ENCODE results near the gene RC3H1.

The RC3H1 gene

GRCh38 chr1:174008979-174009378 lies 13.2 kb downstream of the RC3H1 start:
- ChIA-PET POLR2A (no interaction called here), CTCF (interaction anchor here (0.6 kb wide), 1 partner anchor 1901 kb away, joined by 7 read pairs; no protein-coding TSS in a partner anchor)
- no peak overlapping the region for H3K4me3 ChIP-seq (ENCODE audit: low read depth, low read length)
- H3K4me1 ChIP-seq (ENCODE audit: control insufficient read depth, insufficient read depth, low read length), result peaks cover 4% of the 10 kb centered on the region; the same call in 1 of the 2 replicates
- TF ChIP-seq PRDM4 (tag by site-specific recombination; IDR thresholded peaks at IDR 0.05), result no peak
- no peaks in the 10 kb centered on the region for H3K9me3 ChIP-seq (ENCODE audit: control insufficient read depth, insufficient read depth, low read depth, low read length)
- no peak overlapping the region for H3K27ac ChIP-seq (ENCODE audit: extremely low read depth, low read depth, low read length)
- peaks cover 0 to 6% of the 10 kb centered on the region in 2 experiments; a peak in 2 of 3 replicates for H3K36me3 ChIP-seq (ENCODE audit: control insufficient read depth in 2 of 2, insufficient read depth in 1 of 2, low read length in 2 of 2)

GRCh38 chr1:174008269-174008668 lies 13.9 kb downstream of the RC3H1 start:
- CTCF ChIA-PET, result interaction anchor here (0.6 kb wide), 1 partner anchor 1902 kb away, joined by 7 read pairs; no protein-coding TSS in a partner anchor
- no peak overlapping the region for H3K27ac ChIP-seq (ENCODE audit: extremely low read depth, low read depth, low read length)
- no peaks in the 10 kb centered on the region for H3K9me3 ChIP-seq (ENCODE audit: control insufficient read depth, insufficient read depth, low read depth, low read length)
- POLR2A ChIA-PET, result no interaction called here
- TF ChIP-seq ZNF830 (tag by site-specific recombination; IDR thresholded peaks at IDR 0.05; ENCODE audit: low read depth), result no peak
- no peak for TF ChIP-seq ZNF510 (tag by site-specific recombination; IDR thresholded peaks at IDR 0.05; ENCODE audit: insufficient replicate concordance)
- no peak for TF ChIP-seq ZNF175 (tag by site-specific recombination; IDR thresholded peaks at IDR 0.05)
- peak; percentile 14; the same call in 1 of the 2 replicates for TF ChIP-seq ZNF513 (tag by site-specific recombination; IDR thresholded peaks at IDR 0.05)
- no peak for TF ChIP-seq ZNF544 (tag by site-specific recombination; IDR thresholded peaks at IDR 0.05)
- H3K4me3 ChIP-seq (ENCODE audit: low read depth, low read length), result no peak overlapping the region
- H3K36me3 ChIP-seq (ENCODE audit: control insufficient read depth in 2 of 2, insufficient read depth in 1 of 2, low read length in 2 of 2), result peaks cover 0 to 6% of the 10 kb centered on the region in 2 experiments; a peak in 2 of 3 replicates
- H3K4me1 ChIP-seq (ENCODE audit: control insufficient read depth, insufficient read depth, low read length), result peaks cover 4% of the 10 kb centered on the region; the same call in 1 of the 2 replicates

GRCh38 chr1:174007851-174008250 lies 14.3 kb downstream of the RC3H1 start:
- no peak overlapping the region for H3K27ac ChIP-seq (ENCODE audit: extremely low read depth, low read depth, low read length)
- no peak for TF ChIP-seq ZSCAN4 (tag by site-specific recombination; IDR thresholded peaks at IDR 0.05)
- no peak for TF ChIP-seq ZNF837 (tag by site-specific recombination; IDR thresholded peaks at IDR 0.05)
- no peak for TF ChIP-seq ZNF133 (tag by site-specific recombination; IDR thresholded peaks at IDR 0.05)
- ChIA-PET CTCF (no interaction called here), POLR2A (no interaction called here)
- H3K36me3 ChIP-seq (ENCODE audit: control insufficient read depth in 2 of 2, insufficient read depth in 1 of 2, low read length in 2 of 2), result peaks cover 0 to 6% of the 10 kb centered on the region in 2 experiments; a peak in 2 of 3 replicates
- H3K4me3 ChIP-seq (ENCODE audit: low read depth, low read length), result no peak overlapping the region
- H3K4me1 ChIP-seq (ENCODE audit: control insufficient read depth, insufficient read depth, low read length), result peaks cover 4% of the 10 kb centered on the region; the same call in 1 of the 2 replicates
- no peaks in the 10 kb centered on the region for H3K9me3 ChIP-seq (ENCODE audit: control insufficient read depth, insufficient read depth, low read depth, low read length)

- TF ChIP-seq ZNF10 (tag by site-specific recombination; IDR thresholded peaks at IDR 0.05) (no peak), ZNF585B (tag by site-specific recombination; IDR thresholded peaks at IDR 0.05) (no peak), SCRT2 (tag by site-specific recombination; IDR thresholded peaks at IDR 0.05) (peak; percentile 54; the same call in 1 of the 2 replicates), PRDM6 (tag by site-specific recombination; IDR thresholded peaks at IDR 0.05) (0 out of 2 replicates have a peak, but pooled peaks have one; percentile 10), ZNF548 (tag by site-specific recombination; IDR thresholded peaks at IDR 0.05) (no peak), ZNF830 (tag by site-specific recombination; IDR thresholded peaks at IDR 0.05; ENCODE audit: low read depth) (no peak), ZNF580 (tag by site-specific recombination; IDR thresholded peaks at IDR 0.05) (no peak), MZF1 (tag by site-specific recombination; IDR thresholded peaks at IDR 0.05; ENCODE audit: borderline replicate concordance) (peak; percentile 58; the same call in 1 of the 2 replicates)
- no peaks in the 10 kb centered on the region for H3K9me3 ChIP-seq (ENCODE audit: control insufficient read depth, insufficient read depth, low read depth, low read length)
- CTCF ChIA-PET, result interaction anchor here (0.5 kb wide), 1 partner anchor 225 kb away, joined by 6 read pairs; no protein-coding TSS in a partner anchor
- no peaks in the 10 kb centered on the region; a peak in 1 of 3 replicates for H3K36me3 ChIP-seq (ENCODE audit: control insufficient read depth in 2 of 2, insufficient read depth in 1 of 2, low read length in 2 of 2)
- H3K4me1 ChIP-seq (ENCODE audit: control insufficient read depth, insufficient read depth, low read length), result peaks cover 4% of the 10 kb centered on the region; the same call in 1 of the 2 replicates
- POLR2A ChIA-PET, result no interaction called here
- no peak overlapping the region for H3K27ac ChIP-seq (ENCODE audit: extremely low read depth, low read depth, low read length)
- H3K4me3 ChIP-seq (ENCODE audit: low read depth, low read length), result no peak overlapping the region
These were observed 17.1 kb downstream of the RC3H1 start for GRCh38 chr1:174005032-174005431.
